HEK293T (cell line): ENCODE data around the gene UBXN2A.

ENCODE experiments used
- CTCF ChIA-PET: fragments of 350-600 bp; formaldehyde crosslinking; extraction: SDS; loops from one replicate; lab custom pipeline; 2021; ENCODE audit warnings: antibody characterized with exemption, inconsistent platforms; lab: Yijun Ruan, JAX
- POLR2A ChIA-PET: fragments of 350-600 bp; formaldehyde crosslinking; extraction: SDS; loops from one replicate; lab custom pipeline; 2020; ENCODE audit warnings: antibody characterized with exemption, inconsistent platforms; lab: Yijun Ruan, JAX
- DNase-seq: peaks from one replicate; pipeline ENCODE4 v3.0.0; 2012; ENCODE audit warnings: mixed read lengths; ENCODE audit errors: extremely low spot score
- ARNT ChIP-seq: fragments of 450-650 bp; IDR thresholded peaks from 2 replicates; pipeline ENCODE4 v1.6.1; 2017; ENCODE audit warnings: mild to moderate bottlenecking
- BHLHE40 ChIP-seq: fragments of 450-650 bp; IDR thresholded peaks from 2 replicates; pipeline ENCODE4 v1.6.1; 2016; ENCODE audit warnings: mild to moderate bottlenecking, moderate library complexity, borderline replicate concordance
- CTBP1 ChIP-seq: fragments of 450-650 bp; IDR thresholded peaks from 2 replicates; pipeline ENCODE4 v1.6.1; 2016; ENCODE audit warnings: borderline replicate concordance
- ELF4 ChIP-seq: fragments of 450-650 bp; IDR thresholded peaks from 2 replicates; pipeline ENCODE4 v1.6.1; 2017; ENCODE audit warnings: antibody characterized with exemption
- FOXA1 ChIP-seq: fragments of 450-650 bp; IDR thresholded peaks from 2 replicates; pipeline ENCODE4 v1.6.1; 2016; ENCODE audit warnings: mild to moderate bottlenecking
- FOXK2 ChIP-seq: fragments of 450-650 bp; IDR thresholded peaks from 2 replicates; pipeline ENCODE4 v1.6.1; 2016; ENCODE audit warnings: mild to moderate bottlenecking
- FOXM1 ChIP-seq: fragments of 450-650 bp; IDR thresholded peaks from 2 replicates; pipeline ENCODE4 v1.6.1; 2017; ENCODE audit warnings: mild to moderate bottlenecking, borderline replicate concordance
- HDGF ChIP-seq: fragments of 450-650 bp; IDR thresholded peaks from 2 replicates; pipeline ENCODE4 v1.6.1; 2017; ENCODE audit warnings: antibody characterized with exemption, borderline replicate concordance
- L3MBTL2 ChIP-seq: fragments of 450-650 bp; conservative IDR thresholded peaks from 2 replicates; pipeline ENCODE4 v1.6.1; 2016; ENCODE audit warnings: mild to moderate bottlenecking
- LEF1 ChIP-seq: fragments of 450-650 bp; IDR thresholded peaks from 2 replicates; pipeline ENCODE4 v1.6.1; 2017; ENCODE audit warnings: mild to moderate bottlenecking, borderline replicate concordance
- NFRKB ChIP-seq: fragments of 450-650 bp; IDR thresholded peaks from 2 replicates; pipeline ENCODE4 v1.6.1; 2016; ENCODE audit warnings: mild to moderate bottlenecking, moderate library complexity
- SP1 ChIP-seq: fragments of 450-650 bp; IDR thresholded peaks from 2 replicates; pipeline ENCODE4 v1.6.1; 2017
- SUZ12 ChIP-seq: fragments of 450-650 bp; IDR thresholded peaks from 2 replicates; pipeline ENCODE4 v1.6.1; 2016; ENCODE audit warnings: mild to moderate bottlenecking
- TARDBP ChIP-seq: fragments of 450-650 bp; IDR thresholded peaks from 2 replicates; pipeline ENCODE4 v1.6.1; 2016
- ZNF384 ChIP-seq: fragments of 450-650 bp; IDR thresholded peaks from 2 replicates; pipeline ENCODE4 v1.6.1; 2016
- TF ChIP-seq, protein P1 (sequence below): fragments of 450-650 bp; IDR thresholded peaks from 2 replicates; pipeline ENCODE4 v1.6.1; 2016

The UBXN2A gene

DNA sequence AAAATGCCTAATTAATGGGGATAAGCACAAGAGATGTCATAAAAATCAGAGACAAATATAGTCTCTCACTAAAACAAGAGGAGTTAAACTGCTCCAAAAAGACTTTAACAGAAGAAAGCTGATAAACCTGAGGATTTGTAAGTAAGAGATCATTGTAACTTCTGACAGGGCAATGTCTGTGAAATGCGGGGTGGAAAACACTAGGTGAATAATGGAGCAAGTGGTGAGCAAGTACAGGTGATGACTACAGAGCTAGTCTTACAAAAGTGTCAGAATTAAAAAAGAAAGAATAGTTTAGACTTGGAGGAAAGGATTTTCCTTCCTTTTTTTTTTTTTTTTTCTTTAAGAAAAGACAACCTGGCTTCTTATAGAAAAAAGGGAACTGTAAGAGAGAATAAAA is 36.0 kb upstream of the UBXN2A start:
- TF ChIP-seq ARNT (no peak), L3MBTL2 (no peak)
- TF ChIP-seq, protein P1, sequence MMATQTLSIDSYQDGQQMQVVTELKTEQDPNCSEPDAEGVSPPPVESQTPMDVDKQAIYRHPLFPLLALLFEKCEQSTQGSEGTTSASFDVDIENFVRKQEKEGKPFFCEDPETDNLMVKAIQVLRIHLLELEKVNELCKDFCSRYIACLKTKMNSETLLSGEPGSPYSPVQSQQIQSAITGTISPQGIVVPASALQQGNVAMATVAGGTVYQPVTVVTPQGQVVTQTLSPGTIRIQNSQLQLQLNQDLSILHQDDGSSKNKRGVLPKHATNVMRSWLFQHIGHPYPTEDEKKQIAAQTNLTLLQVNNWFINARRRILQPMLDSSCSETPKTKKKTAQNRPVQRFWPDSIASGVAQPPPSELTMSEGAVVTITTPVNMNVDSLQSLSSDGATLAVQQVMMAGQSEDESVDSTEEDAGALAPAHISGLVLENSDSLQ: peak; percentile 42; the same call in 1 of the 2 replicates
- POLR2A ChIA-PET: interaction anchor here (2.4 kb wide), 1 partner anchor 23 kb away, joined by 9 read pairs; the partner anchor contains the start of gene ATAD2B
- no peak for DNase-seq
- CTCF ChIA-PET: no interaction called here

DNA sequence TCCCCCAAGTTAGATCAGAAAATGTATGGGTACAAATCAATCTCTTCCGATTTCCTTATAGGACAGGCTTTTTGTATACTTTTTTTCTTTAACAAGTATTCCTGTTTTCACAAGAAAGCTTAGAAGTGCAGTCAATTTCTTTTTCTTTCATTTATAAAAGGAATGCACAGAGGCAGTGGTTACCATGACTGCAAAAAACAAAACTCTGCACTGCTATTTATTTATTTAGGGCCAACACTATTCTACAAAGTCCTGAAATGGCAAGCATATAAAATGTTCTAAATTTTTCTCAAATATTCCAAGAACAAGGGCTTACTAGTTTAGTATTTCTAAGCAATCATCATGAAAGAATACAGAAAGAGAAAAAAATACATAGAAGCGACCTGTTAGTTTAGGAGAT is 35.6 kb upstream of the UBXN2A start:
- TF ChIP-seq TARDBP (no peak), ELF4 (no peak), FOXA1 (no peak), ZNF384 (no peak), BHLHE40 (no peak), NFRKB (no peak), HDGF (no peak), ARNT (no peak), LEF1 (no peak), FOXM1 (no peak), FOXK2 (no peak), SP1 (no peak), SUZ12 (no peak), L3MBTL2 (no peak)
- TF ChIP-seq, protein P1: no peak
- POLR2A ChIA-PET: interaction anchor here (2.4 kb wide), 1 partner anchor 23 kb away, joined by 9 read pairs; the partner anchor contains the start of gene ATAD2B
- CTCF ChIA-PET: interaction anchor here (0.6 to 1.2 kb wide), 2 partner anchors 14 to 21 kb away, joined by 3 to 4 read pairs; no protein-coding TSS in a partner anchor
- no peak for DNase-seq

DNA sequence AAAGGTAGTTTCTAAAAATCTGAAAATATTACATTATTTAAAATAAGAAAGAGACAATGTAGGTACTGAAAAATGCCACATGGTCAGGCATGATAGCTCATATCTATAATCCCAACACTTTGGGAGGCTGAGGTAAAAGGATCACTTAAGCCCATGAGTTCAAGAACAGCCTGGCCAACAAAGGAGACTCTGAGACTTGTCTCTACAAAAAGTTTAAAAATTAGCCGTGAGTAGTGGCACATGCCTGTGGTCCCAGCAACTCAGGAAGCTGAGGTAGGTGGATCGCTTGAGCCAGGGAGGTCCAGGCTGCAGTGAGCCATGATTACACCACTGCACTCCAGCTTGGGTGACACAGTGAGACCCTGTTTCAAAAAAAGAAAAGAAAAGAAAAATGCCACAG is 35.1 kb upstream of the UBXN2A start:
- ChIA-PET CTCF (interaction anchor here (0.6 to 1.2 kb wide), 2 partner anchors 15 to 20 kb away, joined by 3 to 4 read pairs; no protein-coding TSS in a partner anchor), POLR2A (interaction anchor here (2.4 kb wide), 1 partner anchor 22 kb away, joined by 9 read pairs; the partner anchor contains the start of gene ATAD2B)
- no peak for DNase-seq
- TF ChIP-seq BHLHE40: no peak
- TF ChIP-seq ZNF384: no peak

DNA sequence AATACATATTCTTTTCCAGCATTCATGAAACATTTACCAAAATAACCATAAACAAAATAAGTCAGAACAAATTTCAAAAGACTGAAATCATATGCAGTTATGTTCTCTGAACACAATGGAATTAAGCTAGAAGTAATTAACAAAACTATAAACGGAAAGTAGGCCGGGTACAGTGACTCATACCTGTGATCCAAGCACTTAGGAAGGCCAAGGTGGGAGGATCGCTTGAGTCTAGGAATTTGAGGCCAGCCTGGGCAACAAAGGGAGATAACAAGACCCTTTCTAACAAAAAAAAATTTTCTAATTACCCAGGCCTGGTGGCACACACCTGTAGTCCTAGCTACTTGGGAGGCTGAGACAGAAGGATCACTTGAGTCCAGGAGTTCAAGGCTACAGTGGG is 28.2 kb upstream of the UBXN2A start:
- ChIA-PET CTCF (no interaction called here), POLR2A (interaction anchor here (1.4 kb wide), 1 partner anchor 15 kb away, joined by 3 read pairs; the partner anchor contains the start of gene ATAD2B)
- TF ChIP-seq FOXM1: no peak
- TF ChIP-seq HDGF: no peak
- no peak for DNase-seq

DNA sequence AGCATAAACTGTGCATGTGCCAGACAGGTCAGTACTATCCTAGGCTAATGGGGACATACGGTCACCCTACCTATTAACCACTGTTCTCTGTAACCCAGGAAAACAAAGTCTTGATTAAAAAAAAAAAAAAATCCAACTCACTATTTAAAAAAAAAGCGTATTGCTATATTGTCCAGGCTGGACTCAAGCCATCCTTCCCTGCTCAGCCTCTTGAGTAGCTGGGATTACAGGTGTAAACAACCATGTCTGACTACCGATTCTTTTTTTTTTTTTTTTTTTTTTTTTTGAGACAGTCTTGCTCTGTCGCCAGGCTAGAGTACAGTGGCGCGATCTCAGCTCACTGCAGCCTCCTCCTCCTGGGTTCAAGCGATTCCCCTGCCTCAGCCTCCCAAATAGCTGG is 24.9 kb upstream of the UBXN2A start:
- no peak for DNase-seq
- ChIA-PET CTCF (interaction anchor here (0.6 kb wide), 1 partner anchor 139 kb away, joined by 4 read pairs; no protein-coding TSS in a partner anchor), POLR2A (interaction anchor here (0.7 kb wide), 1 partner anchor 41 kb away, joined by 3 read pairs; no protein-coding TSS in a partner anchor)
- no peak for TF ChIP-seq SUZ12
- TF ChIP-seq NFRKB: no peak
- TF ChIP-seq TARDBP: no peak
- no peak for TF ChIP-seq ELF4
- TF ChIP-seq ZNF384: 0 out of 2 replicates have a peak, but pooled peaks have one; percentile 21
- no peak for TF ChIP-seq BHLHE40

DNA sequence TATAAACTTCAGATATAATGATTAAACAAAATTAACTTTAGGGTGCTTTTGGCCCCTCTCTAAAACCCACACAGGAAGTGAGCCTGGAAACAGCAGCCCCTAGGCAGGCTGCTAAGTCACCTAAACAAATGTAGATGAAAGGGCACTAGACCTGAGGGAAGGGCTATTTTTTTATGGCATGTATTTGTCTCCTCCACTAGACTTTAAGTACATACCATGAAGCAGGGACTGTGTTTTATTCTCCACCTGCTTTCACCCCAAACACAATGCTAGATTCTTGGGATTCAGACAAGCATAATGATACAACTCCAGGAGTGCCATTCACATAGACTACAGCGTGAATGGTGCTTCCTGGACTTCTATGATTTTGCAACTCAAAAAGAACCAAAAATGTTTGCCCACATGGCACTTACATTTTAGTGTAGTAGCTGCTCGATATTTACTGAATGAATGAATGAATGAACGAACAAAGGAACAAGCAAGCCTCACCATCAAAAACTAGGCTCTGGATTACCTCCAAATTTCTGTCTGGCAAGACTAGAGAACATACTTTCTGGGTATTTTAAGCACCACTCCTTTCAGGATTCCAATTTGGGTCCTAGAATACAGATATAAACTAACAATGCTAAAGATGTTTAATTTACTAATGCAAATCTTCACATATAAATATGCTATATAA is 23.4 kb upstream of the UBXN2A start:
- ChIA-PET POLR2A (interaction anchor here (2.2 kb wide), 1 partner anchor 10 kb away, joined by 9 read pairs; the partner anchor contains the start of gene ATAD2B), CTCF (no interaction called here)
- TF ChIP-seq FOXK2 (no peak), L3MBTL2 (no peak), SUZ12 (no peak), NFRKB (no peak), CTBP1 (no peak), TARDBP (no peak), ARNT (no peak), HDGF (no peak), ZNF384 (no peak), BHLHE40 (no peak)
- TF ChIP-seq, protein P1: no peak
- DNase-seq: no peak
